ENCODE measurements around the gene PLEKHM3. TPM values are rescaled to one million over a fixed set of nuclear protein-coding genes. Genes with fewer than 3 reads are reported as not detected.

PLEKHM3 gene
- total and polyA plus RNA-seq, 4 experiments from 2014 or later, result 2.9 to 16.1 (median 9.3) TPM

GRCh38 chr2:207783514-207783913, 241.8 kb downstream of the PLEKHM3 start:
- DNase-seq, result no peak
- Mint-ChIP-seq H3K4me3 (no peak overlapping the region), H3K9me3 (no peaks in the 10 kb centered on the region), H3K27me3 (peaks cover 4 to 17% of the 10 kb centered on the region in 2 donors), H3K27ac (no peak overlapping the region), H3K4me1 (no peaks in the 10 kb centered on the region), H3K36me3 (no peaks in the 10 kb centered on the region)
- no peak overlapping the region for H3K27ac ChIP-seq (ENCODE audit: low read depth, low read length)
- H3K27me3 ChIP-seq (ENCODE audit: insufficient read depth, low read length), result peaks cover 5% of the 10 kb centered on the region
- ChIA-PET POLR2A (ENCODE audit: partially characterized antibody) (no interaction called here), CTCF (ENCODE audit: partially characterized antibody) (no interaction called here)
- no peaks in the 10 kb centered on the region for H3K4me1 ChIP-seq (ENCODE audit: insufficient read depth, low read length)
- intact Hi-C loops (cut with micrococcal nuclease), result no loop called here
- no peaks in the 10 kb centered on the region for H3K9me3 ChIP-seq (ENCODE audit: control insufficient read depth in 1 of 2, low read length in 2 of 2)
- no peaks in the 10 kb centered on the region for H3K36me3 ChIP-seq (ENCODE audit: insufficient read depth, low read length)
- H3K4me3 ChIP-seq (ENCODE audit: low read length in 2 of 2), result no peak overlapping the region

GRCh38 chr2:207782238-207783030, 242.9 kb downstream of the PLEKHM3 start:
- no peak overlapping the region for H3K27ac Mint-ChIP-seq
- ChIA-PET CTCF (ENCODE audit: partially characterized antibody) (interaction anchor here (1.5 kb wide), 1 partner anchor 190 kb away, joined by 4 read pairs; no protein-coding TSS in a partner anchor), POLR2A (ENCODE audit: partially characterized antibody) (no interaction called here)
- H3K4me3 Mint-ChIP-seq, result no peak overlapping the region
- H3K27me3 Mint-ChIP-seq, result peaks cover 3 to 15% of the 10 kb centered on the region in 2 donors
- H3K36me3 Mint-ChIP-seq, result no peaks in the 10 kb centered on the region
- no peaks in the 10 kb centered on the region for H3K4me1 Mint-ChIP-seq
- peaks cover 5% of the 10 kb centered on the region for H3K27me3 ChIP-seq (ENCODE audit: insufficient read depth, low read length)
- H3K4me1 ChIP-seq (ENCODE audit: insufficient read depth, low read length), result no peaks in the 10 kb centered on the region
- no peaks in the 10 kb centered on the region for H3K9me3 ChIP-seq (ENCODE audit: control insufficient read depth in 1 of 2, low read length in 2 of 2)
- intact Hi-C loops (cut with micrococcal nuclease), result no loop called here
- H3K27ac ChIP-seq (ENCODE audit: low read depth, low read length), result no peak overlapping the region
- no peaks in the 10 kb centered on the region for H3K9me3 Mint-ChIP-seq
- no peaks in the 10 kb centered on the region for H3K36me3 ChIP-seq (ENCODE audit: insufficient read depth, low read length)
- no peak overlapping the region for H3K4me3 ChIP-seq (ENCODE audit: low read length in 2 of 2)
- no peak for DNase-seq

GRCh38 chr2:207779523-207779922, 245.8 kb downstream of the PLEKHM3 start:
- Histone ChIP-seq H3K9me3 (ENCODE audit: control insufficient read depth in 1 of 2, low read length in 2 of 2) (no peaks in the 10 kb centered on the region), H3K27me3 (ENCODE audit: insufficient read depth, low read length) (peaks cover 5% of the 10 kb centered on the region), H3K4me3 (ENCODE audit: low read length in 2 of 2) (no peak overlapping the region), H3K27ac (ENCODE audit: low read depth, low read length) (no peak overlapping the region), H3K36me3 (ENCODE audit: insufficient read depth, low read length) (no peaks in the 10 kb centered on the region), H3K4me1 (ENCODE audit: insufficient read depth, low read length) (no peaks in the 10 kb centered on the region)
- Mint-ChIP-seq H3K4me1 (no peaks in the 10 kb centered on the region), H3K36me3 (no peaks in the 10 kb centered on the region), H3K27ac (no peak overlapping the region), H3K27me3 (peaks cover 3 to 12% of the 10 kb centered on the region in 2 donors), H3K9me3 (no peaks in the 10 kb centered on the region), H3K4me3 (no peak overlapping the region)
- ChIA-PET POLR2A (ENCODE audit: partially characterized antibody) (no interaction called here), CTCF (ENCODE audit: partially characterized antibody) (no interaction called here)
- intact Hi-C loops (cut with micrococcal nuclease), result no loop called here
- DNase-seq, result no peak

- Mint-ChIP-seq H3K9me3 (no peaks in the 10 kb centered on the region), H3K27me3 (peaks cover 3 to 11% of the 10 kb centered on the region in 2 donors), H3K27ac (peak overlapping the region in 1 of 7 donors; percentile 8), H3K4me3 (no peak overlapping the region), H3K4me1 (no peaks in the 10 kb centered on the region), H3K36me3 (no peaks in the 10 kb centered on the region)
- no peak overlapping the region for H3K27ac ChIP-seq (ENCODE audit: low read depth, low read length)
- H3K4me1 ChIP-seq (ENCODE audit: insufficient read depth, low read length), result no peaks in the 10 kb centered on the region
- H3K9me3 ChIP-seq (ENCODE audit: control insufficient read depth in 1 of 2, low read length in 2 of 2), result no peaks in the 10 kb centered on the region
- CTCF ChIA-PET (ENCODE audit: partially characterized antibody), result no interaction called here
- intact Hi-C loops (cut with micrococcal nuclease), result no loop called here
- peaks cover 5% of the 10 kb centered on the region for H3K27me3 ChIP-seq (ENCODE audit: insufficient read depth, low read length)
- no peak for DNase-seq
- no peaks in the 10 kb centered on the region for H3K36me3 ChIP-seq (ENCODE audit: insufficient read depth, low read length)
- POLR2A ChIA-PET (ENCODE audit: partially characterized antibody), result no interaction called here
- H3K4me3 ChIP-seq (ENCODE audit: low read length in 2 of 2), result no peak overlapping the region
Measured at GRCh38 chr2:207778298-207778882, 246.9 kb downstream of the PLEKHM3 start.

GRCh38 chr2:207777124-207777523, 248.2 kb downstream of the PLEKHM3 start:
- ChIA-PET POLR2A (ENCODE audit: partially characterized antibody) (no interaction called here), CTCF (ENCODE audit: partially characterized antibody) (no interaction called here)
- no peaks in the 10 kb centered on the region for H3K4me1 Mint-ChIP-seq

GRCh38 chr2:207775473-207775872, 249.9 kb downstream of the PLEKHM3 start:
- Mint-ChIP-seq H3K9me3 (no peaks in the 10 kb centered on the region), H3K4me3 (no peak overlapping the region), H3K36me3 (no peaks in the 10 kb centered on the region), H3K27me3 (peaks cover 0 to 7% of the 10 kb centered on the region in 2 donors), H3K27ac (no peak overlapping the region), H3K4me1 (peaks cover 4 to 15% (median 5%) of the 10 kb centered on the region in 4 donors)
- no peaks in the 10 kb centered on the region for H3K9me3 ChIP-seq (ENCODE audit: control insufficient read depth in 1 of 2, low read length in 2 of 2)
- H3K4me3 ChIP-seq (ENCODE audit: low read length in 2 of 2), result no peak overlapping the region
- ChIA-PET CTCF (ENCODE audit: partially characterized antibody) (interaction anchor here (1.1 kb wide), 1 partner anchor 11 kb away, joined by 3 read pairs; no protein-coding TSS in a partner anchor), POLR2A (ENCODE audit: partially characterized antibody) (no interaction called here)
- peaks cover 6% of the 10 kb centered on the region for H3K4me1 ChIP-seq (ENCODE audit: insufficient read depth, low read length)
- no peak for DNase-seq
- intact Hi-C loops (cut with micrococcal nuclease), result no loop called here
- H3K27ac ChIP-seq (ENCODE audit: low read depth, low read length), result no peak overlapping the region
- no peaks in the 10 kb centered on the region for H3K36me3 ChIP-seq (ENCODE audit: insufficient read depth, low read length)
- no peaks in the 10 kb centered on the region for H3K27me3 ChIP-seq (ENCODE audit: insufficient read depth, low read length)

More at GRCh38 chr2:207777124-207777523, 248.2 kb downstream of the PLEKHM3 start:
- H3K4me3 Mint-ChIP-seq, result no peak overlapping the region
- no peaks in the 10 kb centered on the region for H3K36me3 Mint-ChIP-seq
- Histone ChIP-seq H3K4me3 (ENCODE audit: low read length in 2 of 2) (no peak overlapping the region), H3K36me3 (ENCODE audit: insufficient read depth, low read length) (no peaks in the 10 kb centered on the region), H3K4me1 (ENCODE audit: insufficient read depth, low read length) (no peaks in the 10 kb centered on the region), H3K27ac (ENCODE audit: low read depth, low read length) (no peak overlapping the region), H3K9me3 (ENCODE audit: control insufficient read depth in 1 of 2, low read length in 2 of 2) (no peaks in the 10 kb centered on the region), H3K27me3 (ENCODE audit: insufficient read depth, low read length) (no peaks in the 10 kb centered on the region)
- H3K27ac Mint-ChIP-seq, result peak overlapping the region in 1 of 7 donors; percentile 46
- no peak for DNase-seq
- peaks cover 2 to 9% of the 10 kb centered on the region in 2 donors for H3K27me3 Mint-ChIP-seq
- intact Hi-C loops (cut with micrococcal nuclease), result no loop called here
- H3K9me3 Mint-ChIP-seq, result no peaks in the 10 kb centered on the region

- H3K4me3 ChIP-seq (ENCODE audit: low read length in 2 of 2), result no peak overlapping the region
- ChIA-PET CTCF (ENCODE audit: partially characterized antibody) (no interaction called here), POLR2A (ENCODE audit: partially characterized antibody) (no interaction called here)
- Mint-ChIP-seq H3K36me3 (peaks cover 0 to 5% of the 10 kb centered on the region in 2 donors), H3K4me1 (peaks cover 10 to 31% (median 13%) of the 10 kb centered on the region in 4 donors), H3K27me3 (peaks cover 2% of the 10 kb centered on the region in 2 donors), H3K4me3 (no peak overlapping the region), H3K27ac (no peak overlapping the region), H3K9me3 (no peaks in the 10 kb centered on the region)
- H3K36me3 ChIP-seq (ENCODE audit: insufficient read depth, low read length), result no peaks in the 10 kb centered on the region
- peaks cover 24% of the 10 kb centered on the region for H3K4me1 ChIP-seq (ENCODE audit: insufficient read depth, low read length)
- no peak for DNase-seq
- H3K9me3 ChIP-seq (ENCODE audit: control insufficient read depth in 1 of 2, low read length in 2 of 2), result no peaks in the 10 kb centered on the region
- no peak overlapping the region for H3K27ac ChIP-seq (ENCODE audit: low read depth, low read length)
- intact Hi-C loops (cut with micrococcal nuclease), result no loop called here
- no peaks in the 10 kb centered on the region for H3K27me3 ChIP-seq (ENCODE audit: insufficient read depth, low read length)
Measured at GRCh38 chr2:207772844-207773205, 252.5 kb downstream of the PLEKHM3 start.

All from CD4-positive, alpha-beta memory T cell (primary cell).